ENCODE measurements around the gene CDH6. TPM values are rescaled to one million over a fixed set of nuclear protein-coding genes. Genes with fewer than 3 reads are reported as not detected.

CDH6 gene
- total RNA-seq, 4 donors from 2014 or later: 1.00 to 2.9 (median 1.4) TPM

- no peak overlapping the region for H3K4me3 ChIP-seq
- ATAC-seq (no peak), DNase-seq (no peak)
- H3K36me3 ChIP-seq: no peaks in the 10 kb centered on the region
- no peaks in the 10 kb centered on the region for H3K4me1 ChIP-seq
- no peaks in the 10 kb centered on the region for H3K9me3 ChIP-seq
- intact Hi-C loops (cut with DNase I; ENCODE audit: low total_unique reads) (no loop called here), in situ Hi-C loops (cut with MboI; ENCODE audit: low sequenced_read_pairs in 4 of 4) (no loop called here)
- TF ChIP-seq POLR2A (IDR thresholded peaks at IDR 0.05): no peak
- TF ChIP-seq CTCF (IDR thresholded peaks at IDR 0.05 in 4 of 5, conservative IDR thresholded peaks at IDR 0.05 in 1 of 5): no peak
- H3K27ac ChIP-seq: no peak overlapping the region
- H3K27me3 ChIP-seq: no peaks in the 10 kb centered on the region
Measured at GRCh38 chr5:31377274-31377946, 183.9 kb downstream of the CDH6 start.

GRCh38 chr5:31378136-31378535, 184.7 kb downstream of the CDH6 start:
- intact Hi-C loops (cut with DNase I; ENCODE audit: low total_unique reads): no loop called here
- Histone ChIP-seq H3K9me3 (no peaks in the 10 kb centered on the region), H3K4me1 (no peaks in the 10 kb centered on the region), H3K27ac (no peak overlapping the region), H3K27me3 (no peaks in the 10 kb centered on the region), H3K4me3 (no peak overlapping the region), H3K36me3 (no peaks in the 10 kb centered on the region)
- ATAC-seq: no peak
- TF ChIP-seq POLR2A (IDR thresholded peaks at IDR 0.05) (no peak), CTCF (IDR thresholded peaks at IDR 0.05 in 4 of 5, conservative IDR thresholded peaks at IDR 0.05 in 1 of 5) (no peak)
- in situ Hi-C loops (cut with MboI; ENCODE audit: low sequenced_read_pairs in 4 of 4): no loop called here
- no peak for DNase-seq
